HG02588 (cell line): Measurements from ENCODE around the gene ZFPL1.

Experiments
- ATAC-seq: cut with Tn5 transposase; IDR thresholded peaks from one replicate; pipeline ENCODE4 v1.9.1; 2021; ENCODE audit warnings: mild to moderate bottlenecking, moderate library complexity; ENCODE audit not compliant: unreplicated experiment

Gene ZFPL1

GRCh38 chr11:65083834-65084597 lies at the start of gene ZFPL1, which contains the start of gene CDCA5:
Gene ZFPL1, plus strand, starts transcription at chr11:65084222. Its CDS starts 477 bp downstream, at chr11:65084699.
Gene CDCA5, minus strand, starts transcription at chr11:65084040. Its CDS starts 62 bp downstream, at chr11:65083978.
- peak; percentile 80 for ATAC-seq

GRCh38 chr11:65034423-65034822 lies 49.6 kb upstream of the ZFPL1 start:
- ATAC-seq = no peak

- no peak for ATAC-seq
These were observed 48.4 kb upstream of the ZFPL1 start for GRCh38 chr11:65035579-65035978.

GRCh38 chr11:65036931-65037330 lies 47.1 kb upstream of the ZFPL1 start:
- ATAC-seq = no peak

- ATAC-seq = no peak
These were observed 43.5 kb upstream of the ZFPL1 start for GRCh38 chr11:65040520-65040846.

- ATAC-seq = peak; percentile 80
These were observed 43.0 kb upstream of the ZFPL1 start, which contains the start of gene SAC3D1 for GRCh38 chr11:65040847-65041622. Gene SAC3D1, plus strand, starts transcription at chr11:65041210. Its CDS starts 83 bp downstream, at chr11:65041293.

- no peak for ATAC-seq
These were observed 41.1 kb upstream of the ZFPL1 start for GRCh38 chr11:65042891-65043290.

GRCh38 chr11:65043881-65044501 lies 40.0 kb upstream of the ZFPL1 start:
- ATAC-seq = no peak

GRCh38 chr11:65045061-65045460 lies 39.0 kb upstream of the ZFPL1 start:
- ATAC-seq = no peak

- no peak for ATAC-seq
These were observed 38.3 kb upstream of the ZFPL1 start for GRCh38 chr11:65045728-65046127.

GRCh38 chr11:65047581-65048422 lies 36.2 kb upstream of the ZFPL1 start:
- ATAC-seq = no peak

GRCh38 chr11:65051398-65051858 lies 32.6 kb upstream of the ZFPL1 start:
- ATAC-seq = no peak

- no peak for ATAC-seq
These were observed 30.1 kb upstream of the ZFPL1 start for GRCh38 chr11:65053827-65054508.

- ATAC-seq = no peak
These were observed 28.5 kb upstream of the ZFPL1 start for GRCh38 chr11:65055538-65055937.

GRCh38 chr11:65056999-65057398 lies 27.0 kb upstream of the ZFPL1 start:
- no peak for ATAC-seq

- ATAC-seq = no peak
These were observed 26.5 kb upstream of the ZFPL1 start for GRCh38 chr11:65057526-65057925.

GRCh38 chr11:65058012-65058411 lies 26.0 kb upstream of the ZFPL1 start:
- no peak for ATAC-seq

- ATAC-seq = no peak
These were observed 25.5 kb upstream of the ZFPL1 start, which contains the start of gene NAALADL1 for GRCh38 chr11:65058419-65059054. Gene NAALADL1, minus strand, starts transcription at chr11:65058553. Its CDS starts 32 bp downstream, at chr11:65058521.

GRCh38 chr11:65059523-65059922 lies 24.5 kb upstream of the ZFPL1 start:
- ATAC-seq = no peak
